ENCODE data around the gene TLCD1. TPM values are rescaled to one million over a fixed set of nuclear protein-coding genes. Genes with fewer than 3 reads are reported as not detected.

The TLCD1 gene
- total and polyA plus RNA-seq, 2 experiments from 2014 or later, result 26.5 to 47.0 TPM

DNA sequence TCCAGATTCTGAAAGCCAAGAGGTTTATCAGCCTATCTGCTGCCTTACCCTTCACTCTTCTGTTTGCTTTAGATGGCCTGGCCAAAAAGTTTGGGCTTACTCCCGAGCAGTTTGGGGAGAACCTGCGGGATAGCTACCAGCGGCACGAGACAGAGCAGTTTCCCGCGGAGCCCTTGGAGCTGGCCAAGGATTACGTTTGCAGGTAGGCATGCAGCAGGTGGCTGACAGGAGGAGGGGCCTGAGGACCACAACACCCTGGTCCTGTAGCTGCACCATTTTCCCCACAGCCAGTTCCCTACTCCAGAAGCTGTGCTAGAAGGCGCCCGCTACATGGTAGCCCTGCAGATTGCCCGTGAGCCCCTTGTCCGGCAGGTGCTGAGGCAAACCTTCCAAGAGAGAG lies 43.4 kb downstream of the TLCD1 start:
- Mint-ChIP-seq H3K4me3 (no peak overlapping the region), H3K36me3 (ENCODE audit: low read depth) (peaks cover 93% of the 10 kb centered on the region), H3K27ac (no peak overlapping the region), H3K9me3 (no peaks in the 10 kb centered on the region; the same call in 2 of the 3 replicates), H3K27me3 (ENCODE audit: insufficient read depth, low read depth, poor library complexity) (peaks cover 12% of the 10 kb centered on the region), H3K4me1 (no peaks in the 10 kb centered on the region)
- H3K4me3 ChIP-seq, result no peak overlapping the region
- no peak overlapping the region for H3K4me2 ChIP-seq
- DNase-seq (ENCODE audit: low spot score), result no peak
- no peak overlapping the region for H3K27ac ChIP-seq (ENCODE audit: low read depth)
- TF ChIP-seq STAT1 (IDR thresholded peaks at IDR 0.05; ENCODE audit: unreplicated experiment), result no peak
- TF ChIP-seq ZNF114 (CRISPR knock-in tag; IDR thresholded peaks at IDR 0.05), result no peak
- no peak for TF ChIP-seq EZH2phosphoT487 (IDR thresholded peaks at IDR 0.05; ENCODE audit: unreplicated experiment)
- TF ChIP-seq, protein P1, sequence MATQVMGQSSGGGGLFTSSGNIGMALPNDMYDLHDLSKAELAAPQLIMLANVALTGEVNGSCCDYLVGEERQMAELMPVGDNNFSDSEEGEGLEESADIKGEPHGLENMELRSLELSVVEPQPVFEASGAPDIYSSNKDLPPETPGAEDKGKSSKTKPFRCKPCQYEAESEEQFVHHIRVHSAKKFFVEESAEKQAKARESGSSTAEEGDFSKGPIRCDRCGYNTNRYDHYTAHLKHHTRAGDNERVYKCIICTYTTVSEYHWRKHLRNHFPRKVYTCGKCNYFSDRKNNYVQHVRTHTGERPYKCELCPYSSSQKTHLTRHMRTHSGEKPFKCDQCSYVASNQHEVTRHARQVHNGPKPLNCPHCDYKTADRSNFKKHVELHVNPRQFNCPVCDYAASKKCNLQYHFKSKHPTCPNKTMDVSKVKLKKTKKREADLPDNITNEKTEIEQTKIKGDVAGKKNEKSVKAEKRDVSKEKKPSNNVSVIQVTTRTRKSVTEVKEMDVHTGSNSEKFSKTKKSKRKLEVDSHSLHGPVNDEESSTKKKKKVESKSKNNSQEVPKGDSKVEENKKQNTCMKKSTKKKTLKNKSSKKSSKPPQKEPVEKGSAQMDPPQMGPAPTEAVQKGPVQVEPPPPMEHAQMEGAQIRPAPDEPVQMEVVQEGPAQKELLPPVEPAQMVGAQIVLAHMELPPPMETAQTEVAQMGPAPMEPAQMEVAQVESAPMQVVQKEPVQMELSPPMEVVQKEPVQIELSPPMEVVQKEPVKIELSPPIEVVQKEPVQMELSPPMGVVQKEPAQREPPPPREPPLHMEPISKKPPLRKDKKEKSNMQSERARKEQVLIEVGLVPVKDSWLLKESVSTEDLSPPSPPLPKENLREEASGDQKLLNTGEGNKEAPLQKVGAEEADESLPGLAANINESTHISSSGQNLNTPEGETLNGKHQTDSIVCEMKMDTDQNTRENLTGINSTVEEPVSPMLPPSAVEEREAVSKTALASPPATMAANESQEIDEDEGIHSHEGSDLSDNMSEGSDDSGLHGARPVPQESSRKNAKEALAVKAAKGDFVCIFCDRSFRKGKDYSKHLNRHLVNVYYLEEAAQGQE (IDR thresholded peaks at IDR 0.05; ENCODE audit: unreplicated experiment), result no peak
- TF ChIP-seq NANOG (IDR thresholded peaks at IDR 0.05; ENCODE audit: borderline replicate concordance), result no peak
- H4K20me1 ChIP-seq (replicated peaks; ENCODE audit: insufficient read depth), result peaks cover 10% of the 10 kb centered on the region
- no peak for ATAC-seq
- no peaks in the 10 kb centered on the region for H3K9me2 ChIP-seq (ENCODE audit: insufficient read depth)
- H3K27me3 ChIP-seq (ENCODE audit: insufficient read depth), result no peaks in the 10 kb centered on the region
- H3K79me2 ChIP-seq (replicated peaks; ENCODE audit: insufficient read depth), result no peaks in the 10 kb centered on the region
- no peaks in the 10 kb centered on the region for H3K4me1 ChIP-seq (ENCODE audit: insufficient read depth)
- H3F3A ChIP-seq (replicated peaks; ENCODE audit: low read depth), result 0 out of 2 replicates have a peak, but pooled peaks cover 14% of the 10 kb centered on the region
- peaks cover 87% of the 10 kb centered on the region for H3K36me3 ChIP-seq (ENCODE audit: insufficient read depth)
- no peak overlapping the region for H2AFZ ChIP-seq

DNA sequence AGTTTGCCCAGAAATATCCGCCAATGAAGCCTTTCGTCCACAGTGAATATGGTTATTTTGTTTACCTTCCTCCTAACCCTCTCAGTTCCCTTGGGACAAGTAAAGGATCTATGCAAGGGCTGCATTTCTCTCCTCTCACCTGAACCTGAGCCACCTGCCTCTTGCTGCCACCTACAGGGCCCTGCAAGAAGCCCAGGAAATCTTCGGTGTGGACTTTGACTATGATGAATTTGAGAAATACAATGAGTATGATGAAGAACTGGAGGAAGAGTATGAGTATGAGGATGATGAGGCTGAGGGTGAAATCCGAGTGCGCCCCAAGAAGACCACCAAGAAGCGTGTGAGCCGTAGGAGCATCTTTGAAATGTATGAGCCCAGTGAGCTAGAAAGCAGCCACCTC lies 50.1 kb downstream of the TLCD1 start:
- ATAC-seq, result peak; percentile 44; the same call in 2 of the 3 replicates
- no peak overlapping the region for H3K4me2 ChIP-seq

More for the DNA sequence above, 50.1 kb downstream of the TLCD1 start:
- Histone ChIP-seq H4K20me1 (replicated peaks; ENCODE audit: insufficient read depth) (peaks cover 8% of the 10 kb centered on the region), H2AFZ (no peak overlapping the region), H3F3A (replicated peaks; ENCODE audit: low read depth) (0 out of 2 replicates have a peak, but pooled peaks cover 5% of the 10 kb centered on the region), H3K36me3 (ENCODE audit: insufficient read depth) (peaks cover 75% of the 10 kb centered on the region), H3K27ac (ENCODE audit: low read depth) (no peak overlapping the region), H3K9me2 (ENCODE audit: insufficient read depth) (no peaks in the 10 kb centered on the region), H3K27me3 (ENCODE audit: insufficient read depth) (no peaks in the 10 kb centered on the region), H3K79me2 (replicated peaks; ENCODE audit: insufficient read depth) (peaks cover 6% of the 10 kb centered on the region; the same call in 1 of the 2 replicates), H3K4me3 (no peak overlapping the region), H3K4me1 (ENCODE audit: insufficient read depth) (no peaks in the 10 kb centered on the region)
- H3K4me1 Mint-ChIP-seq, result no peaks in the 10 kb centered on the region
- H3K27ac Mint-ChIP-seq, result no peak overlapping the region
- peaks cover 5% of the 10 kb centered on the region for H3K27me3 Mint-ChIP-seq (ENCODE audit: insufficient read depth, low read depth, poor library complexity)
- TF ChIP-seq, protein P2, sequence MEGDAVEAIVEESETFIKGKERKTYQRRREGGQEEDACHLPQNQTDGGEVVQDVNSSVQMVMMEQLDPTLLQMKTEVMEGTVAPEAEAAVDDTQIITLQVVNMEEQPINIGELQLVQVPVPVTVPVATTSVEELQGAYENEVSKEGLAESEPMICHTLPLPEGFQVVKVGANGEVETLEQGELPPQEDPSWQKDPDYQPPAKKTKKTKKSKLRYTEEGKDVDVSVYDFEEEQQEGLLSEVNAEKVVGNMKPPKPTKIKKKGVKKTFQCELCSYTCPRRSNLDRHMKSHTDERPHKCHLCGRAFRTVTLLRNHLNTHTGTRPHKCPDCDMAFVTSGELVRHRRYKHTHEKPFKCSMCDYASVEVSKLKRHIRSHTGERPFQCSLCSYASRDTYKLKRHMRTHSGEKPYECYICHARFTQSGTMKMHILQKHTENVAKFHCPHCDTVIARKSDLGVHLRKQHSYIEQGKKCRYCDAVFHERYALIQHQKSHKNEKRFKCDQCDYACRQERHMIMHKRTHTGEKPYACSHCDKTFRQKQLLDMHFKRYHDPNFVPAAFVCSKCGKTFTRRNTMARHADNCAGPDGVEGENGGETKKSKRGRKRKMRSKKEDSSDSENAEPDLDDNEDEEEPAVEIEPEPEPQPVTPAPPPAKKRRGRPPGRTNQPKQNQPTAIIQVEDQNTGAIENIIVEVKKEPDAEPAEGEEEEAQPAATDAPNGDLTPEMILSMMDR (conservative IDR thresholded peaks at IDR 0.05; ENCODE audit: low read depth in 2 of 2), result peak; percentile 47 to 53; a peak in 3 of 4 replicates
- TF ChIP-seq, protein P1 (IDR thresholded peaks at IDR 0.05; ENCODE audit: unreplicated experiment), result no peak
- DNase-seq (ENCODE audit: low spot score), result peak; percentile 33
- no peak overlapping the region for H3K4me3 Mint-ChIP-seq
- H3K9me3 Mint-ChIP-seq, result no peaks in the 10 kb centered on the region
- peaks cover 91% of the 10 kb centered on the region for H3K36me3 Mint-ChIP-seq (ENCODE audit: low read depth)

Data from GM23338 (cell line).